Breast epithelium (tissue), 3 donors: ENCODE measurements around the gene GPC5.

Source experiments
- CTCF ChIP-seq, 3 donors: fragments of 450-650 bp; IDR thresholded peaks; one replicate each; pipeline ENCODE4 v1.5.1; 2016 to 2017; ENCODE audit warnings: antibody characterized with exemption in 3 of 3, mild to moderate bottlenecking in 3 of 3, moderate library complexity in 3 of 3
- POLR2A ChIP-seq: fragments of 450-650 bp; IDR thresholded peaks from one replicate; pipeline ENCODE4 v1.6.1; 2016; ENCODE audit warnings: antibody characterized with exemption, mild to moderate bottlenecking, moderate library complexity
- POLR2AphosphoS5 ChIP-seq, 3 donors: sonication (generic); formaldehyde crosslinking; IDR thresholded peaks; one replicate each; pipeline ENCODE4 v1.6.1; 2017; ENCODE audit warnings: antibody characterized with exemption in 3 of 3

GRCh38 chr13:92547266-92547665, 1148.8 kb downstream of the GPC5 start:
- no peak for TF ChIP-seq CTCF (IDR thresholded peaks at IDR 0.05)
- TF ChIP-seq POLR2A: no peak
- no peak for TF ChIP-seq POLR2AphosphoS5 (IDR thresholded peaks at IDR 0.05)
